K562 (cell line): ENCODE results near the gene CLCN6. TPM values are rescaled to one million over a fixed set of nuclear protein-coding genes. Genes with fewer than 3 reads are reported as not detected.

Experiments
- ADNP ChIP-seq: fragments of 200-800 bp; sonication (Bioruptor generic); IDR thresholded peaks from 2 replicates; pipeline ENCODE4 v1.6.1; 2016; ENCODE audit warnings: missing genetic modification characterization, missing compliant biosample characterization
- ASH1L ChIP-seq: fragments of 450-650 bp; IDR thresholded peaks from 2 replicates; pipeline ENCODE4 v1.6.1; 2018; ENCODE audit warnings: borderline replicate concordance, mild to moderate bottlenecking, low read depth; ENCODE audit not compliant: partially characterized antibody
- BDP1 ChIP-seq: IDR thresholded peaks from 3 replicates; pipeline ENCODE4 v1.6.1; 2011; ENCODE audit not compliant: insufficient read length, insufficient read depth
- CEBPG ChIP-seq, 3 experiments: fragments of 200-800 bp in 1 of 3; sonication (Bioruptor generic) in 1 of 3; sonication (generic) in 1 of 3; formaldehyde crosslinking in 1 of 3; IDR thresholded peaks in 2 of 3; conservative IDR thresholded peaks in 1 of 3; 2 replicates each; pipeline versions ENCODE4 v1.6.1 to v1.8.0; 2016 to 2022; ENCODE audit warnings: missing compliant biosample characterization in 2 of 3, missing genetic modification characterization in 2 of 3, mild to moderate bottlenecking in 1 of 3, missing genetic modification reagents in 1 of 3
- DIDO1 ChIP-seq: fragments of 450-650 bp; IDR thresholded peaks from 2 replicates; pipeline ENCODE4 v1.6.1; 2016; ENCODE audit warnings: low read depth, missing biosample characterization, missing genetic modification characterization
- DMBX1 ChIP-seq: fragments of 250-450 bp; sonication (Bioruptor Pico); IDR thresholded peaks from 2 replicates; pipeline ENCODE4 v1.8.0; 2022; ENCODE audit warnings: inconsistent platforms, mild to moderate bottlenecking, moderate library complexity, borderline replicate concordance
- ELF1 ChIP-seq: fragments of 200-800 bp; sonication (Bioruptor generic); IDR thresholded peaks from 2 replicates; pipeline ENCODE4 v1.6.1; 2016; ENCODE audit warnings: missing genetic modification characterization, missing compliant biosample characterization
- ESRRA ChIP-seq: fragments of 450-650 bp; IDR thresholded peaks from 2 replicates; pipeline ENCODE4 v1.6.1; 2014; ENCODE audit warnings: low read depth, mild to moderate bottlenecking, moderate library complexity, borderline replicate concordance
- ESRRB ChIP-seq: fragments of 250-450 bp; sonication (Bioruptor Pico); IDR thresholded peaks from 2 replicates; pipeline ENCODE4 v1.5.0; 2020; ENCODE audit warnings: mild to moderate bottlenecking, moderate library complexity, borderline replicate concordance
- FOS ChIP-seq: IDR thresholded peaks from 3 replicates; pipeline ENCODE4 v1.6.1; 2011; ENCODE audit not compliant: insufficient read length; ENCODE audit errors: extremely low read depth
- KLF10 ChIP-seq: fragments of 250-450 bp; sonication (Bioruptor Pico); IDR thresholded peaks from 2 replicates; pipeline ENCODE4 v1.6.1; 2021; ENCODE audit warnings: matching md5 sums
- MAFF ChIP-seq: IDR thresholded peaks from 2 replicates; pipeline ENCODE4 v1.6.1; 2012; ENCODE audit warnings: low read length, improper control_type of control experiment
- PATZ1 ChIP-seq: fragments of 250-450 bp; sonication (Bioruptor Pico); IDR thresholded peaks from 2 replicates; pipeline ENCODE4 v1.5.0; 2020; ENCODE audit warnings: mild to moderate bottlenecking, borderline replicate concordance
- SAP30 ChIP-seq: fragments of 200-600 bp; sonication (generic); IDR thresholded peaks from 2 replicates; pipeline ENCODE4 v1.6.1; 2012; ENCODE audit warnings: borderline replicate concordance, low read depth, mild to moderate bottlenecking, moderate library complexity, low read length, control low read depth, inconsistent platforms; ENCODE audit not compliant: insufficient read depth, poor library complexity, severe bottlenecking
- SMAD3 ChIP-seq: fragments of 450-650 bp; formaldehyde crosslinking; conservative IDR thresholded peaks from 2 replicates; pipeline ENCODE4 v1.4.0; 2020; ENCODE audit warnings: mild to moderate bottlenecking
- SMARCA5 ChIP-seq: fragments of 450-650 bp; IDR thresholded peaks from 2 replicates; pipeline ENCODE4 v1.6.1; 2016
- TAF1 ChIP-seq: IDR thresholded peaks from 2 replicates; pipeline ENCODE4 v1.6.1; 2011; ENCODE audit warnings: mild to moderate bottlenecking, low read length, moderate library complexity; ENCODE audit not compliant: insufficient read depth, control insufficient read depth, severe bottlenecking; ENCODE audit errors: extremely low read depth
- TCFL5 ChIP-seq: fragments of 250-450 bp; sonication (Bioruptor Pico); conservative IDR thresholded peaks from 2 replicates; pipeline ENCODE4 v1.6.1; 2021; ENCODE audit warnings: mild to moderate bottlenecking, moderate library complexity, matching md5 sums
- ZBTB26 ChIP-seq: fragments of 450-650 bp; formaldehyde crosslinking; IDR thresholded peaks from 2 replicates; pipeline ENCODE4 v1.4.0; 2022; ENCODE audit warnings: missing genetic modification characterization
- ZNF197 ChIP-seq: fragments of 200-800 bp; sonication (Bioruptor generic); IDR thresholded peaks from 2 replicates; pipeline ENCODE4 v1.6.1; 2016; ENCODE audit warnings: low read depth, missing genetic modification characterization, missing compliant biosample characterization
- ZNF324 ChIP-seq: fragments of 250-450 bp; sonication (Bioruptor Pico); IDR thresholded peaks from 2 replicates; pipeline ENCODE4 v1.4.0; 2020; ENCODE audit warnings: mild to moderate bottlenecking
- ZNF707 ChIP-seq: fragments of 250-450 bp; sonication (Bioruptor Pico); conservative IDR thresholded peaks from 2 replicates; pipeline ENCODE4 v1.8.0; 2022; ENCODE audit warnings: inconsistent platforms, mild to moderate bottlenecking, moderate library complexity
- polyA plus RNA-seq, 8 experiments: library from polyadenylated mRNA; depleted of rRNA in 4 of 8; stranded (reverse) in 5 of 8; unstranded in 3 of 8; fragments of >200 nt; fragmentation: Nextera tagmentation in 2 of 8; fragmentation: Illumina TruSeq in 1 of 8; extraction: Ambion mirVana in 2 of 8; extraction: Trizol in 1 of 8; gene quantifications; 2 replicates each; pipeline versions ENCODE4 v1.2.1 to v1.2.3, GENCODE V29; 2011 to 2014; ENCODE audit warnings: inconsistent platforms in 1 of 8, missing spikeins in 1 of 8
- total RNA-seq, 7 experiments: library from RNA; depleted of rRNA in 6 of 7; stranded (reverse); fragments of >200 nt in 6 of 7; fragmentation: Illumina TruSeq in 2 of 7; extraction: Trizol in 2 of 7; gene quantifications; 2 replicates each; pipeline versions ENCODE4 v1.2.1 to v1.2.3, GENCODE V29; 2011 to 2021; ENCODE audit warnings: low replicate concordance in 1 of 7
- TF ChIP-seq, protein P1 (sequence below): fragments of 450-650 bp; conservative IDR thresholded peaks from 2 replicates; pipeline ENCODE4 v1.6.1; 2016; ENCODE audit warnings: missing genetic modification characterization, low read depth, mild to moderate bottlenecking, missing compliant biosample characterization, moderate library complexity

CLCN6 gene
- total and polyA plus RNA-seq, 9 of the 15 experiments (the other 6 are each of a cell fraction or from before 2014, with no cell fraction given) = 2.0 to 21.8 (median 13.6) TPM

DNA sequence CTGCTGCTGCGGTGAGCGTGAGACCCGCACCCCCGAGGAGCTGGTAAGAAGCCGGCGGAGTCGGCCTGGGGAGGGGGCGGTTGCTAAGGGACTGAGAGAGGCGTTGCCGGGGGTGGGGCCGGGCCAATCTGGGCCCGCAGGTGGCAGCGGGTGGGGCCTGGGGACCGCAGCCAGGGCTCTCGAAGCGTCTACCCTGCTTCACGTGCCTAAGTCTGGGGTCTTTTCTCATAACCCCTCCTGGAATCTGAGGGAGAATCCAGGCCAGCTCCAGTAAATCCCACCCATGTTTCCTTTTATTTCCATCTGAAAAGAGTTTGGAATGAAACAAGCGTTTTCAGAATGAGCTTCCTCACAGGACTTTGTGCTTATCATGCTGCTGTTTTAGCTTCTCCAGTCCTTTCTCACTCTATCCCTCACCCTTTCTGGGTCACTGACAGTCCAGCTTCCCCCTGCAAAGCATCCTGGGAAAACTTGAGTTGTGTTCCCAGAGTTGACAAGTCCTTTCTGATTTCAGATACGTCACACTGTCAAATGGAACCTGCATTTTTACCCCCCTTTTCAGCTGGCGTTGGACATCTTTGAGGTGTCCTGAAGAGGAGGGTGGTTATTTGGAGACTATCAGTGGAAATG lies 431 bp downstream of the CLCN6 start (continued):
- no peak for TF ChIP-seq FOS
- TF ChIP-seq ASH1L = no peak
- TF ChIP-seq BDP1 = no peak
- TF ChIP-seq MAFF = no peak
- no peak for TF ChIP-seq ZBTB26 (CRISPR knock-in tag)
- no peak for TF ChIP-seq KLF10 (CRISPR knock-in tag)
- TF ChIP-seq, protein P1, sequence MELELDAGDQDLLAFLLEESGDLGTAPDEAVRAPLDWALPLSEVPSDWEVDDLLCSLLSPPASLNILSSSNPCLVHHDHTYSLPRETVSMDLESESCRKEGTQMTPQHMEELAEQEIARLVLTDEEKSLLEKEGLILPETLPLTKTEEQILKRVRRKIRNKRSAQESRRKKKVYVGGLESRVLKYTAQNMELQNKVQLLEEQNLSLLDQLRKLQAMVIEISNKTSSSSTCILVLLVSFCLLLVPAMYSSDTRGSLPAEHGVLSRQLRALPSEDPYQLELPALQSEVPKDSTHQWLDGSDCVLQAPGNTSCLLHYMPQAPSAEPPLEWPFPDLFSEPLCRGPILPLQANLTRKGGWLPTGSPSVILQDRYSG (tag) = no peak
- TF ChIP-seq ADNP (tag) = no peak
- no peak for TF ChIP-seq TCFL5 (CRISPR knock-in tag)
- peak; percentile 6; the same call in 1 of the 2 replicates for TF ChIP-seq PATZ1 (CRISPR knock-in tag)
- no peak for TF ChIP-seq ZNF324 (CRISPR knock-in tag)
- TF ChIP-seq ELF1 (tag) = no peak
- TF ChIP-seq ZNF197 (CRISPR knock-in tag) = no peak
- peak; percentile 23 for TF ChIP-seq SAP30
- no peak for TF ChIP-seq TAF1
- peak; percentile 6; the same call in 1 of the 2 replicates for TF ChIP-seq SMAD3 (CRISPR knock-in tag)
- TF ChIP-seq ESRRB (CRISPR knock-in tag) = no peak
- no peak for TF ChIP-seq ESRRA
- no peak for TF ChIP-seq SMARCA5
- TF ChIP-seq DMBX1 (CRISPR knock-in tag) = no peak
- TF ChIP-seq CEBPG (CRISPR knock-in tag; IDR thresholded peaks at IDR 0.05) = no peak; the same call in 1 of the 2 replicates
- TF ChIP-seq CEBPG (tag; conservative IDR thresholded peaks at IDR 0.05 in 1 of 2, IDR thresholded peaks at IDR 0.05 in 1 of 2) = no peak
- peak; percentile 9; the same call in 1 of the 2 replicates for TF ChIP-seq DIDO1 (tag)
- TF ChIP-seq ZNF707 = no peak
